H4 (cell line): Measurements from ENCODE around the gene COL11A2. TPM values are rescaled to one million over a fixed set of nuclear protein-coding genes. Genes with fewer than 3 reads are reported as not detected.
"Not testable (repeated sequence)": the region's sequence is repeated elsewhere in the genome, so short reads cannot be mapped to it uniquely, and the experiment has no call there.

ENCODE experiments used
- DNase-seq: peaks from one replicate; pipeline ENCODE4 v3.0.0-alpha.2; 2015; ENCODE audit warnings: low spot score
- total RNA-seq: library from RNA; depleted of rRNA; stranded (reverse); fragments of >200 nt; shearing (Covaris generic); gene quantifications from 2 replicates; pipeline ENCODE4 v1.2.3, GENCODE V29; 2014; rRNA removed

COL11A2 gene
- total RNA-seq: 0.10 and 0.39 TPM in 2 replicates

DNA sequence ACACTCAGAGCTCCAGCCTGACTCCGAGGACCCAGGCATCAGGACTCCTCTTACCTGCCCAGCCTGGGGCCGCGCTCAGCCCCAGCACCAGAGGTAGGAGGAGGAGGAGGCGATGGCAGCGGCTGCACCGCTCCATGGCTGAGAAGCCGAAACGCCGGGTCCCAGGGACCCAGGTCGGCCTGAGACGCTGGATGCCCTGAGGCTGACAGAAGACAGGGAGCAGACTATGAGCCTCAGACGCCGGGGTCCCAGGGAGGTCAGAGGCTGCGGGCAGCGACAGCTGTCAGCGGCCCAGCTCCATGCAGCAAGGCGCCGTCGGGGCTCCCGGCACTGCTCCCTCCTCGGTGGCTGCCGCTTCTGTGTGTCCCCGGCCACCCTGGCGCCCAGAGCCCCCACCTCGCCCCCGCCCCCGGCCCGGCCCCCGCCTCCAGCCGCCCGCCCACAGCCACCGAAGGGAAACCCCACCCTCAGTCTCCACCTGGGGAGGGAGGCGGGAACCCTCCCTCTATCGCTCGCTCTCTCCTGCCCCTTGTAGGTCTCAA is at the start of gene COL11A2:
Gene COL11A2, minus strand, starts transcription at position 363 of the 542 bp plus-strand sequence. Its CDS starts 227 bp downstream, at position 136.
- DNase-seq: no peak

DNA sequence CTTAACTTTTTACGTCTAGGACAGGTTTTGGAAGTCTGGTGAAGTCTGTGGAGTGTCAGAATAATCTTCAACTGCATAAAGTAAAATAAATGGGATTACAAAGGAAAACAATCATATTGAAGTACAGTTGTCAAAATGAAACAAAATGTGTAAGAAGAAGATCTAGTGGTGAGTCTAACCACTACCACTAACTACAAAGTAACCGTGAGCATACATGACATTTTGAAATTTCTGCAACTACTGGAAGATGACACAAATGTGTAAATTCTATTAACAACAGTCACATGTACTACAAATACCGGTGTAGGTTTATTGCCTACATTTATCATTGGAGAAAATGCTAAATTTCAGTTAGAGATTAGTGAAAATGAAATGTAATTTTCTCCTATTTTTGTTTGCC is 49.7 kb upstream of the COL11A2 start:
- DNase-seq: no peak

GRCh38 chr6:33237741-33238140 is 45.5 kb upstream of the COL11A2 start:
- DNase-seq: no peak

GRCh38 chr6:33236852-33237251 is 44.6 kb upstream of the COL11A2 start:
- DNase-seq: no peak

DNA sequence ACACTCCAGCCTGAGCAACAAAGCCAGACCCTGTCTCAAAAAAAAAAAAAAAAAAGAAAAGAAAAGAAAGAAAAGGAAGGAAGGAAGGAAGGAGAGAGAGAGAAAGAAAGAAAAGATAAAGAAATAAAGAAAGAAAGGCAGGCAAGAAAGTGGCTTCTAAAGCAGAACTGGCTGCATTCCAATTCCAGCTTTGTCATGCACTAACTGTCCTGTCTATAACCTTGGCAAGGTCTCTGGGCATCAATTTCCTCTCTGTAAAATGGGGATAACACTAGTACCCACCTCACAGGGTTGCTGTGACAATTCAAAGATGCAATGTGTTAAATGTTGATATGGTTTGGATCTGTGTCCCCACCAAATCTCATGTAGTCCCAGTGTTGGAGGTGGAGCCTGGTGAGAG is 44.1 kb upstream of the COL11A2 start:
- DNase-seq: no peak

GRCh38 chr6:33235221-33235634 is 43.0 kb upstream of the COL11A2 start:
- DNase-seq: no peak

DNA sequence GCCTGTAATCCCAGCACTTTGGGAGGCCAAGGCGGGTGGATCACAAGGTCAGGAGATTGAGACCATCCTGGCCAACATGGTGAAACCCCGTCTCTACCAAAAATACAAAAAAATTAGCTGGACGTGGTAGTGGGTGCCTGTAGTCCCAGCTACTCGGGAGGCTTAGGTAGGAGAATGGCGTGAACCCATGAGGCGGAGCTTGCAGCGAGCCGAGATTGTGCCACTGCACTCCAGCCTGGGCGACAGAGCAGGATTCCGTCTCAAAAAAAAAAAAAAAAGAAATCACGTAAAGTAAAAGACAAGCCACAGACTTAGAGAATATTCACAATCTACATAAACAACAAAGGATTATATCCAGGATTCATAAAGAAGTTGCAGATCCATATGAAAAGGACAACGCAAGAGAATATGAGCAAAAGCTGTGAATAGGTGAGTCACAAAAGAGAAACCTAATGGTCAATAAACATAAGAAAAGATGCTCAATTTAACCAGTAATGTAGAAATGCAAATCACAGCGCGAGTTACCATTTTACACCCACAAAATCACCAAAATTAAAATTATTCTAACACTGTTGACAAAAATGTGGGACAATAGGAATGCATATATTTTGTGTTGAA is 34.3 kb upstream of the COL11A2 start:
- not testable (repeated sequence) for DNase-seq

DNA sequence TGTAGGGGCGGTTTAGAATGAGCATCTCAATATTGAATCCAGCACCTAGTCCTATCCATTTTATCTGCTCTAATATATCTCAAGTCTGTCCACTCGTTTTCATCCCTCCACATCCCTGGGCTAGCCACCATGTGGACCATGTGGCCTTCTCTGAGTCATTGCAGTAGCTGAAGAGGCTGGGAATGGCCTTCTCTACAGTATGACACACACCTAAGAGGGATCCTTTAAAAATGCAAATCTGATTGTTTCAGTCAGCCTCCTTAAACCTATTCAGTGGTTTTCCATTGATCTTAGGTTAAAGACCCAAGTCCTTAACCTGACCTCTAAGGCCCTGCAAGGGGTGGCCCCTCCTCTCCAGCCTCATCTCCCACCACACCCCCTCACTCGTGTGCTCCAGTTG is 25.4 kb upstream of the COL11A2 start:
- no peak for DNase-seq

DNA sequence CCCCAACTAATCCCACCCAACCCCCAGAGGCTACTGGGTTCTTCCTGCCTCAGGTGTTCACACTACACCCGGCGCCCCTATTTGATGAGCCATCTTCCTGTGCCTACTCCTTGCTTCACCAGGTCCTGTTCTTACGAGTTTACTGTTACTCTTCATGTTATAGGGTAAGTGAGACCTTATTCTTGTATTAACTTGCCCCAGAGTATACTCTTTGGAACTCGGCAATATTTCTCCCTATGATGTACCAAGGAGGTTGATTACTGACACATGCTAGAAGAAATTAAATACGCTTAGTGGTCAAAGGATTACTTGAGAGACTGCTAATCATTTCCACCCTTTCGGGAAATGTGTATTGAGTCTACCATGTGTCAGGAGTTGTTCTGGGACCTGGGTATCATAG is 25.0 kb upstream of the COL11A2 start:
- DNase-seq: no peak

DNA sequence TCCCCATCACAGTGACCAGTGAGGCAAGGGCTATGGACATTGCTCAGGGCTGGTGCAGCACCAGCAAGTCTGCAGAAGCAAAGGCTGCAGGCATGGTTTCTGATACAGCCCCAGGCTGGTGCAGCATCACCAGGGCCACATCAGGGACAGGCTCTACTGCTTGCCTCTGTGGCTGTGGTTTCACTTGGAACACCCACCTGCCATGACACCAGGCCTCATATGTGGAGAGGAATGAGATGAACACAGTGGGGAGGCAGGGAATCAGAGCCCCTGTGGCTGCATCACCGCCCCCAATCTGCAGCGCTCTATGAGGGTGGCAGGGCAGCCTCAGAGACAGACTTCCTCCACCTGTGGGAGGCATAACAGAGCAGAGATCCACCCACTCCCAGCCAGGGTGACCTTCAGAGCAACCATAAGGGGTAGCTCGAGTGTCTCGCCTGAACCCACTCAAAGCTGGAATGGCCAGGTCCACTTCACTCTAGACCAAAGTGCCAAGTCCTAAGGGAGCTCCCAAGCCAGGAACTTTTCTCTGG is 23.9 kb upstream of the COL11A2 start:
- DNase-seq: no peak

DNA sequence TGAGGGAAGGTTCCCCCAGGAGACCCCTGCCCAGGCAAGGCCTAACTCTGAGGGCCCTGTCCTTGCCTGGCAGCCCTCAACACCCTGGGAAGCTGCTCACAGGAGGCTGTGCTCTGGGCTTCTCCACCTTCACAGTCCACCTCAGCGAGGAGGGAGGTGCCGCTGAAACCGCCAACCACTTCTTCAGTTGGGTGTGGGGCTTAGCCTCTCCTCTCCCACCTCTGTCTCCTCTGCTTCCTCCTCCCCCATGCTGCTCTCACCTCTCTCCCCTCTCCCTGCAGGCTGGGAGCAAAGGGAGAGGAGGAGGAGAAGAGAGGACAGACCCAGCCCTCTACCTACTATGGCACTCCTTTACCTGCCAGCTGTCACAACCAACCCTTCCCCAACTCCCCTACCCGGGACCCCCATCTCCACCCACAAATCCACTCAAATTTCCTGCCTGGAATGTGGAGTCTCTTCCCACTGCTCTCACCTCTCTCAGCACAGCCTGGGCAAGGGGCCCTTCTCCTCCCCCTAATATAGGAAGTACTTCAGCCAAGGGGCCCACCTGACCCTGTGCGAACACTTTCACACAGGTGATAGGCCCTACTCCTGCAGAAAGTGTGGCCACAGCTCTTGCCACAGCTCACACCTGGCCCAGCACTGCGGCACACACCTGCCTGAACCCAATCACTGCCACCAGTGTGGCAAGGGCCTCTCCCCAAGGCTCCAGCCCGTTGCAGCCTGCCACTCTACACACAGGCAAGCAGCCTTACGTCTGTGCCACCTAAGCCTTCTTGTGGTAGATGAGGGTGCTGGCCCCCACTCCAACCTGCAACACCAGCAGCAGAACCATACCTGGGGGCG is 23.2 kb upstream of the COL11A2 start:
- no peak for DNase-seq

- no peak for DNase-seq
Observed at GRCh38 chr6:33213989-33214335, 21.7 kb upstream of the COL11A2 start.

- DNase-seq: no peak
Observed at GRCh38 chr6:33213166-33213988, 21.1 kb upstream of the COL11A2 start.

DNA sequence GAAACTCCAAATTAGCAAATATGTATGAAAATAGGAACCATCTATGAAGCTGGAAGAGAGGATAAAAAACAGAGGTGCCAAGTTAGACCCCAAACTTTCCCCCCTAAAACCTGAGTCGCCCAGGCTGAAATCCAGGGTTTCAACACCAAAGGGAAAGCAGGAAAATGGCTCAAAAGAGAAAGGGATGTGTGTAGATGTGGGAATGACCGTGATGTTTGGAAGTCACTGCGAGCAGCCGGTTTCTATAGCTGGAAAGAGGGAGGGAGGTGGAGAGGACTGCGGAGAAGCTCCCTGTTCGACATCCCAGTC is 20.5 kb upstream of the COL11A2 start:
- DNase-seq: no peak

DNA sequence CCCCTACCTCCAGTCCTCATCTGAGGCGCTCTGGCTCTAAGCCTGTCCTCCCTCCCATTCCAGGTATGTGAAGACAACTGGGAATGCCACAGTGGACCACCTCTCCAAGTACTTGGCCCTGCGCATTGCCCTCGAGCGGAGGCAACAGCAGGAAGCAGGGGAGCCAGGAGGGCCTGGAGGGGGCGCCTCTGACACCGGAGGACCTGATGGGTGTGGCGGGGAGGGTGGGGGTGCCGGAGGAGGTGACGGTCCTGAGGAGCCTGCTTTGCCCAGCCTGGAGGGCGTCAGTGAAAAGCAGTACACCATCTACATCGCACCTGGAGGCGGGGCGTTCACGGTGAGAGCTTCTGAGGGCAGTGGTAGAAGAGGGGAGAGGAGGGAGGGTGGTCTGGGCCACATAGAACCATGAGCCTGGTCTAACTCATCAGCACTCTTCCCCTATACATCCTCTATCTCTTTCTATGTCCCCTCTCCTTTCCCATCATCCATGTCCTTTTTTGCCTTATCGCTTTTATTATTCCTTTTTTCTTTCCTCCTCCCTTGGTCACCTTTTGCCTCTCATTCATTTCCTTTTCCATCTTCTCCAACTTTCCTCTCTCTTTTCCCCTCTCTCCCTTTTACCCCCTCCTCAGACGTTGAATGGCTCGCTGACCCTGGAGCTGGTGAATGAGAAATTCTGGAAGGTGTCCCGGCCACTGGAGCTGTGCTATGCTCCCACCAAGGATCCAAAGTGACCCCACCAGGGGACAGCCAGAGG is 19.6 kb upstream of the COL11A2 start:
- DNase-seq: no peak

DNA sequence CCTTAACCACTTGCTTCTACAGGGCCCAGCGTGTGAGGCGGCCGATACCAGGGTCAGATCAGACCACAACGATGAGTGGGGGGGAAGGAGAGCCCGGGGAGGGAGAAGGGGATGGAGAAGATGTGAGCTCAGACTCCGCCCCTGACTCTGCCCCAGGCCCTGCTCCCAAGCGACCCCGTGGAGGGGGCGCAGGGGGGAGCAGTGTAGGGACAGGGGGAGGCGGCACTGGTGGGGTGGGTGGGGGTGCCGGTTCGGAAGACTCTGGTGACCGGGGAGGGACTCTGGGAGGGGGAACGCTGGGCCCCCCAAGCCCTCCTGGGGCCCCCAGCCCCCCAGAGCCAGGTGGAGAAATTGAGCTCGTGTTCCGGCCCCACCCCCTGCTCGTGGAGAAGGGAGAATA is 18.9 kb upstream of the COL11A2 start:
- DNase-seq: no peak

DNA sequence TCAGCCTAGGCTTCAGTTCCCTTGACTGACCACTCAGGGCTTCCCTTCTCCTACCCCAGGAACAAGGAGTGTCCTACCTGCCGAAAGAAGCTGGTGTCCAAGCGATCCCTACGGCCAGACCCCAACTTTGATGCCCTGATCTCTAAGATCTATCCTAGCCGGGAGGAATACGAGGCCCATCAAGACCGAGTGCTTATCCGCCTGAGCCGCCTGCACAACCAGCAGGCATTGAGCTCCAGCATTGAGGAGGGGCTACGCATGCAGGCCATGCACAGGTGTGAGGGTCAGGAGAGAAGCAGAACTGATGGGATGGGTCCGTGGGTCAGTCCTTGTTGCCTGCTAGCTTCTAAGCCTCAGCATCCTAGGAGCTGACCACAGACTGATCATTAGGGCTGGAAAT is 17.6 kb upstream of the COL11A2 start:
- no peak for DNase-seq

DNA sequence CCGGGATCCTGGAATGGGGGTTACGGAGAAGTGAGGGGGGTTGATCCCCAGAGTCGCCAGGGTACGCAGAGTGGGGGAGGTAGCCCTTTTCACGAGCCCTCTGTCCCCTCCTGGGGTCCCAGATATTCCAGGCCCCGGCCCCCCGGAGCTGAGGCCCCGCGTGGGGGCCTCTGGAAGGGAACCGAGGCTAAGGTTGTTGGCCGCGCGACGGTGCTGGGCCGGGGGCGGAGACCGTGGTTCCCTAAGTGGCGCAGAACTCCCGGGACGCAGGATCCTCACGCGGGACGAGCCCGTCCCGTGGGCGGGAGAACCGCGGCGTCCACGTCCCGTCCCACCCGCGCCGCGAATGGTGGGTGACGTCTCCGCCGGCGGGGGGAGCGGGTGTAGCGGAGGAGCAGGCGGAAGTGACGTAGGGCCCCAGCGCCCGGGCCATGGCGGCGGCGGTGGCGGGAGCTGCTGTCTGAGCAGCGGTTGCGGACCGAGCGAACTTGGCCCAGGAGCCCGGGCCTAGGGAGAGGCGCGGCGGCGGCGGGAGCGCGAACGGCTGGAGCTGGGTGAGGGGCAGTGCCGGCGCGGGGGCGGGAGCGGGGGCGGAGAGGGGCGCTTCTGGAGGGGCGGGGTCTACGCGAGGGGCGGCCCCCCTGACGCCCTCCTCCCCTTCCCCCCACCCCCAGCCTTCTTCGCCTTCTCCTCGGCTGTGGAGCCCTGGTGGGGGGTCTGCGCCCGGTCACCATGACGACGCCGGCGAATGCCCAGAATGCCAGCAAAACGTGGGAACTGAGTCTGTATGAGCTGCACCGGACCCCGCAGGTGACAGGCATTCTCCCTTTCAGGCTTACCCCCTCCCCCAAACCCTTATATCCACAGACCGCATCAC is 16.1 kb upstream of the COL11A2 start, which contains the start of gene RING1:
Gene RING1, plus strand, starts transcription at position 410 of the 877 bp plus-strand sequence. Its CDS starts 323 bp downstream, at position 733.
- DNase-seq: peak; percentile 64

DNA sequence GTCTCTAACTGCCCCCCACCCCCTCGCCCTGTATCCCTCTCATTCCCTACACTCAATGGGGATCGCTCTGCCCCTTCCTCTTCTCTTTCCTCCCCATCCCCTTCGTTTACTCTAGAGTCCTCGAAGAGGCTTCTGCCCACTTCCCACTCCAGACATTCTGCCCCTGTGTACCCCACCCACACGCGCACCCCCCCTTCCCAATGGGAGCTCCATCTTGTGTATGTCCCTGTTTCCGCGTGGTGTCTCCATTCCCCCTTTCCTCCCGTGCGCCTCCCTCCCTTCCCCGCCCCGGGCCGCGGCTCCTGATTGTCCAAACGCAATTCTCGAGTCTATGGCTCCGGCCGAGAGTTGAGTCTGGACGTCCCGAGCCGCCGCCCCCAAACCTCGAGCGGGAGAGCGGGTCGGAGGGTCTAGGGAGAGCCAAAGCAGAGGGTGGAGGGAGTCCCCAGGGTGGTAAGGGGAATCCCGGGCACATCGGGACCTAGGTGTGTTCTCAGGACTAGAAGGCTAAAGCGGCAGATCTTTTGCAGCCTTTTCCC is 15.4 kb upstream of the COL11A2 start:
- DNase-seq: no peak
